PC-3 (cell line): ENCODE results near the gene SETD1A. TPM values are rescaled to one million over a fixed set of nuclear protein-coding genes. Genes with fewer than 3 reads are reported as not detected.
"Not testable (repeated sequence)": the region's sequence is repeated elsewhere in the genome, so short reads cannot be mapped to it uniquely, and the experiment has no call there.

Source experiments
- ATAC-seq: fragments of 200-7000 bp; cut with Tn5 transposase; 2 replicates; pipeline ENCODE4 v1.9.1; 2020; ENCODE audit warnings: mild to moderate bottlenecking, moderate library complexity
- BruUV-seq: library from RNA; stranded (reverse); fragments of 400-500 nt; replicated peaks from 2 replicates; lab custom pipeline; 2021; lab: Mats Ljungman, UMichigan
- CTCF ChIA-PET: fragments of 300-600 bp; sonication (Branson Sonifier 250); formaldehyde crosslinking; loops from one replicate; lab custom pipeline; 2022; ENCODE audit warnings: antibody characterized with exemption; lab: Charles Lee
- POLR2A ChIA-PET: fragments of 300-600 bp; sonication (Branson Sonifier 250); formaldehyde crosslinking; loops from one replicate; lab custom pipeline; 2022; ENCODE audit warnings: antibody characterized with exemption; ENCODE audit not compliant: unreplicated experiment; lab: Charles Lee
- DNase-seq: peaks from one replicate; pipeline ENCODE4 v3.0.0-alpha.2; 2015
- H2AFZ ChIP-seq: fragments of 300-600 bp; sonication (generic); 2 replicates; pipeline ENCODE4 v1.6.0; 2016; ENCODE audit warnings: antibody characterized with exemption, low read length
- H3F3A ChIP-seq: fragments of 300-600 bp; sonication (generic); one replicate; pipeline ENCODE4 v1.6.0; 2017; ENCODE audit warnings: antibody characterized with exemption, low read length, control low read depth, mild to moderate bottlenecking; ENCODE audit not compliant: unreplicated experiment
- H3K27ac ChIP-seq: fragments of 300-600 bp; sonication (generic); 2 replicates; pipeline ENCODE4 v1.5.1; 2016; ENCODE audit warnings: mild to moderate bottlenecking, low read length
- H3K27me3 ChIP-seq: fragments of 300-600 bp; sonication (generic); 2 replicates; pipeline ENCODE4 v1.6.1; 2016; ENCODE audit warnings: low read length, mixed read lengths
- H3K36me3 ChIP-seq: fragments of 300-600 bp; sonication (generic); 2 replicates; pipeline ENCODE4 v1.6.1; 2016; ENCODE audit warnings: low read depth, mixed run types, low read length, mixed read lengths
- H3K4me1 ChIP-seq: fragments of 300-600 bp; sonication (generic); 2 replicates; pipeline ENCODE4 v1.5.1; 2016; ENCODE audit warnings: low read length; ENCODE audit not compliant: insufficient read depth
- H3K4me2 ChIP-seq: fragments of 300-600 bp; sonication (generic); 2 replicates; pipeline ENCODE4 v1.6.0; 2016; ENCODE audit warnings: low read length
- H3K4me3 ChIP-seq: fragments of 300-600 bp; sonication (generic); 2 replicates; pipeline ENCODE4 v1.5.1; 2016; ENCODE audit warnings: mild to moderate bottlenecking, low read length, mixed read lengths
- H3K79me2 ChIP-seq: fragments of 300-600 bp; sonication (generic); 2 replicates; pipeline ENCODE4 v1.6.1; 2017; ENCODE audit warnings: low read length, mixed read lengths
- H3K9ac ChIP-seq: fragments of 300-600 bp; sonication (generic); 2 replicates; pipeline ENCODE4 v1.6.0; 2016; ENCODE audit warnings: mild to moderate bottlenecking, low read length
- H3K9me2 ChIP-seq: fragments of 300-600 bp; sonication (generic); replicated peaks from 2 replicates; pipeline ENCODE4 v1.6.1; 2016; ENCODE audit warnings: mixed run types, low read length, mixed read lengths
- H3K9me3 ChIP-seq: fragments of 300-600 bp; sonication (generic); 2 replicates; pipeline ENCODE4 v1.6.1; 2016; ENCODE audit warnings: low read length, mixed read lengths
- H4K20me1 ChIP-seq: fragments of 300-600 bp; sonication (generic); 2 replicates; pipeline ENCODE4 v1.6.1; 2016; ENCODE audit warnings: low read length, mixed read lengths
- CTCF ChIP-seq: fragments of 300-600 bp; sonication (generic); conservative IDR thresholded peaks from 2 replicates; pipeline ENCODE4 v1.5.1; 2017; ENCODE audit warnings: antibody characterized with exemption, low read depth, mild to moderate bottlenecking, low read length
- EZH2 ChIP-seq: fragments of 300-600 bp; sonication (generic); IDR thresholded peaks from one replicate; pipeline ENCODE4 v1.6.1; 2017; ENCODE audit warnings: antibody characterized with exemption, mild to moderate bottlenecking, low read length; ENCODE audit not compliant: unreplicated experiment
- EZH2phosphoT487 ChIP-seq: fragments of 300-600 bp; sonication (generic); IDR thresholded peaks from 2 replicates; pipeline ENCODE4 v1.6.1; 2018; ENCODE audit warnings: mild to moderate bottlenecking, antibody characterized with exemption, low read length, borderline replicate concordance
- intact Hi-C: fragments of 100-400 bp; cut with micrococcal nuclease; formaldehyde crosslinking; loops from 2 replicates; pipeline ENCODE4 v1.9.0; 2023
- total RNA-seq: library from RNA; depleted of rRNA; stranded (reverse); fragments of >200 nt; gene quantifications from 2 replicates; pipeline ENCODE4 v1.2.3, GENCODE V29; 2014

SETD1A gene
- total RNA-seq, 1 experiment from 2014 or later, result 7.9 TPM

- intact Hi-C loops, result no loop called here
- ATAC-seq (no peak), DNase-seq (no peak)
- H3K79me2 ChIP-seq, result no peaks in the 10 kb centered on the region
- POLR2A ChIA-PET, result no interaction called here
- H3K9me3 ChIP-seq, result no peaks in the 10 kb centered on the region
- H3K4me3 ChIP-seq, result no peak overlapping the region
- no peaks in the 10 kb centered on the region for H4K20me1 ChIP-seq
- no peak overlapping the region for H3K9ac ChIP-seq
- H3K27ac ChIP-seq, result no peak overlapping the region
- no TSS peak for BruUV-seq
- H2AFZ ChIP-seq, result no peak overlapping the region
- TF ChIP-seq EZH2phosphoT487, result no peak
- no peak for TF ChIP-seq EZH2
- no peak for TF ChIP-seq CTCF
- CTCF ChIA-PET, result no interaction called here
- H3K4me1 ChIP-seq, result peaks cover 7% of the 10 kb centered on the region; the same call in 1 of the 2 replicates
- H3K4me2 ChIP-seq, result no peak overlapping the region
- no peaks in the 10 kb centered on the region for H3F3A ChIP-seq
- H3K36me3 ChIP-seq, result no peaks in the 10 kb centered on the region
- no peaks in the 10 kb centered on the region for H3K9me2 ChIP-seq
- no peaks in the 10 kb centered on the region for H3K27me3 ChIP-seq
These were observed 51.6 kb downstream of the SETD1A start for GRCh38 chr16:31009120-31009519.

- intact Hi-C loops, result no loop called here
- no peaks in the 10 kb centered on the region for H3K36me3 ChIP-seq
- H3K27ac ChIP-seq, result no peak overlapping the region
- H3K4me1 ChIP-seq, result peaks cover 7% of the 10 kb centered on the region; the same call in 1 of the 2 replicates
- no peak for TF ChIP-seq CTCF
- TF ChIP-seq EZH2phosphoT487, result no peak
- no peak for TF ChIP-seq EZH2
- H3K9me3 ChIP-seq, result no peaks in the 10 kb centered on the region
- H3K4me3 ChIP-seq, result no peak overlapping the region
- H3K79me2 ChIP-seq, result no peaks in the 10 kb centered on the region
- no peak for DNase-seq
- no peak overlapping the region for H3K9ac ChIP-seq
- H4K20me1 ChIP-seq, result no peaks in the 10 kb centered on the region
- no peak for ATAC-seq
- no TSS peak for BruUV-seq
- no peaks in the 10 kb centered on the region for H3K9me2 ChIP-seq
- H3K27me3 ChIP-seq, result no peaks in the 10 kb centered on the region
- H2AFZ ChIP-seq, result no peak overlapping the region
- ChIA-PET POLR2A (no interaction called here), CTCF (no interaction called here)
- no peak overlapping the region for H3K4me2 ChIP-seq
- no peaks in the 10 kb centered on the region for H3F3A ChIP-seq
These were observed 52.5 kb downstream of the SETD1A start for GRCh38 chr16:31009894-31010584.

GRCh38 chr16:31010585-31011325 is 53.2 kb downstream of the SETD1A start, which contains the start of gene STX1B:
Gene STX1B, minus strand, starts transcription at chr16:31010638. Its CDS starts 242 bp downstream, at chr16:31010396.
- ChIA-PET POLR2A (no interaction called here), CTCF (no interaction called here)
- Histone ChIP-seq H3K27ac (no peak within 1 kb of the TSS), H3K9ac (no peak within 1 kb of the TSS), H3K4me3 (no peak within 1 kb of the TSS), H3F3A (no peaks in the 10 kb centered on the region), H3K79me2 (no peaks in the 10 kb centered on the region), H3K4me2 (no peak within 1 kb of the TSS), H3K27me3 (no peaks in the 10 kb centered on the region), H3K4me1 (peaks cover 7% of the 10 kb centered on the region; the same call in 1 of the 2 replicates), H3K9me3 (no peaks in the 10 kb centered on the region), H2AFZ (no peak within 1 kb of the TSS), H3K9me2 (no peaks in the 10 kb centered on the region), H3K36me3 (no peaks in the 10 kb centered on the region), H4K20me1 (no peaks in the 10 kb centered on the region)
- ATAC-seq, result no peak
- intact Hi-C loops, result no loop called here
- BruUV-seq, result no TSS peak
- no peak for DNase-seq
- no peak for TF ChIP-seq EZH2phosphoT487
- TF ChIP-seq EZH2, result no peak
- no peak for TF ChIP-seq CTCF

- H3K4me2 ChIP-seq, H3K4me3 ChIP-seq, CTCF ChIA-PET, H3K9me3 ChIP-seq, H3K79me2 ChIP-seq, ATAC-seq, DNase-seq, H3K9me2 ChIP-seq, intact Hi-C loops, POLR2A ChIA-PET, H3K27me3 ChIP-seq, H3K9ac ChIP-seq, BruUV-seq, H4K20me1 ChIP-seq, H2AFZ ChIP-seq, H3K4me1 ChIP-seq, H3F3A ChIP-seq, H3K27ac ChIP-seq, H3K36me3 ChIP-seq: not testable (repeated sequence)
These were observed 54.3 kb downstream of the SETD1A start for GRCh38 chr16:31011815-31012214.
